ENCODE measurements around the gene SPG7.
A peak's percentile ranks its signal among the peaks of the same experiment; 100 is the strongest.

SPG7 gene

DNA sequence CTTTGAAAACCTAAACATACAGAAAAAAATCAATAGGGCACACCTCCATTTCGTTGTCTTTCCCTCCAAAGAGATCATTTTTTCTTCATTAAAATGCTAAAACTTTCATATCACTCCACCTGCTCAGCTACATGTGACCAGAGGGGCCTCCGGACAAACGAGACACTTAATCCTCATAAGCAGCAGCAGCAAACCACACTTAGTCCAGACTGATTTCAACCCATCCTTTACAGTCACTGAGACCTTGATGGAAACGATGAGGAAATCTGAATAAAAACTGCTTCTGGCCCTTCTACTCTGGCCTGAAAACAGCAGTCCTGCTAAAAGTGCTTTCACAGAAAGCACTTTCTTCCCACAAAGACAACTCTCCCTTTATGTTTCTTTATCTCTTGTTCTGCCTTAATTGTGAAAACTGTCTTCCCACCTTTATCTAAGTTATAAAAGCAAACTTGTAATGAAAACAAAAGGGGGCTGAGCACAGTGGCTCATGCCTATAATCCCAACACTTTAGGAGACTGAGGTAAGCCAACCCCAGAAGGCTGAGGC lies 22.4 kb upstream of the SPG7 start:
- no peak for DNase-seq (ENCODE audit: low spot score)

DNA sequence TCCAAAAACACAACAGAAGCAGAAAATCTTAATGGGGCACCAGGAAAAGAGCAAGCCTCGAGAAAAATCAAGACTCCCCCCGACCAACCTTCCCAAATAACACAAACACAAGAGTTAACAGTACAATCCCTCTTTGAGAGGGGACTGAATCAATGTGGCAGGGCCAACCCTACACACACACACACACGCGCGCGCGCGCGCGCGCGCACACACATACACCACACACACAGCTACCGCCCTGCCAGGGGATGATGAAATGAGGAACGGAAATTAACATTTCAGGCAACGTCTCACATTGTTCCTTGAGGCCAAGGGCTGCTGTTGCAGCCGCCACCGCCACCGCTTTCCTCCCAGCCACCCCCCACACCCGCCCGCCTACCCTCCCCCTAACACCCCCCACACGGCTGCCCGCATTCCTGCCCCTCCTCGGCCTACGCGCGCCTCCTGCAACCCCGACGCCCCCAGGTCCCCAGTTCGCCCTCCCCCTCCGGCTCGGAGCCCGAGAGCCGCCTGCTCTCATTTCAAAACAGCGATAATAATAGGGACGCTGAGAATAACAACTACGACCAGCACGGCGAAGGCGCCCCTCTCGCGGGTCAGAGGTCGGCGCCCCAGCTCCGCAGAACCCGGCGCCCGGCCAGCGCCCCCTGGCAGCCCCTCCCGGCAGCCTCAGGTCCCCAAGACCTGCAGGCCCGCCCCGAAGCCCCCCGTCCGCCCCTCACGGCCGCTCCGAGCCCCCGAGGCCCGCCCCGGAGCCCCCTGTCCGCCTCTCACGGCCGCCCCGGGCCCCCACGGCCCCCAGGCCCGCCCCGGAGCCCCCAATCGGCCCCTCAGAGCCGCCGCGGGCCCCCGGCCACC lies 18.9 kb upstream of the SPG7 start:
- DNase-seq (ENCODE audit: low spot score) = peak; percentile 80

DNA sequence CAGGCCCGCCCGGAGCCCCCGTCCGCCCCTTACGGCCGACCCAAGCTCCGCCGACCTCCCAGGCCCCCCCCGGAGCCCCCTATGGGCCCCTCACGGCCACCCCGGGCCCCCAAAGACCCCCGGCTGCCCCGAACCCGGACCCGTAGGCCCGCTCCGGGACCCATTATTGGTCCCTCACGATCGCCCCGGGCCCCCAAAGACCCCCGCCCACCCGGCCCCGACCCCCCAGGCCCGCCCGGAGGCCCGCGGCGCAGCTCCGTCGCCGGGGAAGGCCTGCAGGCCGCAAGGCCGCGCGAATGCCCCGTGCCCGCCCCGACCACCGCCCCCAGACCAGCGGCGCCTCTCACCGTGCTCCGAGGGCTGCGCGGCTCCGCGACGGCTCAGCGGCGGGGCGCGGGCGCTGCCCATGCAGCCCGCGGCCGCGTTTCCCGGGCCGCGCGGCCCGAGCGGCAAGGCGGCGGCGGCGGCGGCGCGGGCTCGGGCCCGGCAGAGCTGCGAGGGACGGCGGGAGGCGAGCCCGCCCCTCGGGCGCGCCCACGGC lies 18.2 kb upstream of the SPG7 start:
- DNase-seq (ENCODE audit: low spot score) = no peak

DNA sequence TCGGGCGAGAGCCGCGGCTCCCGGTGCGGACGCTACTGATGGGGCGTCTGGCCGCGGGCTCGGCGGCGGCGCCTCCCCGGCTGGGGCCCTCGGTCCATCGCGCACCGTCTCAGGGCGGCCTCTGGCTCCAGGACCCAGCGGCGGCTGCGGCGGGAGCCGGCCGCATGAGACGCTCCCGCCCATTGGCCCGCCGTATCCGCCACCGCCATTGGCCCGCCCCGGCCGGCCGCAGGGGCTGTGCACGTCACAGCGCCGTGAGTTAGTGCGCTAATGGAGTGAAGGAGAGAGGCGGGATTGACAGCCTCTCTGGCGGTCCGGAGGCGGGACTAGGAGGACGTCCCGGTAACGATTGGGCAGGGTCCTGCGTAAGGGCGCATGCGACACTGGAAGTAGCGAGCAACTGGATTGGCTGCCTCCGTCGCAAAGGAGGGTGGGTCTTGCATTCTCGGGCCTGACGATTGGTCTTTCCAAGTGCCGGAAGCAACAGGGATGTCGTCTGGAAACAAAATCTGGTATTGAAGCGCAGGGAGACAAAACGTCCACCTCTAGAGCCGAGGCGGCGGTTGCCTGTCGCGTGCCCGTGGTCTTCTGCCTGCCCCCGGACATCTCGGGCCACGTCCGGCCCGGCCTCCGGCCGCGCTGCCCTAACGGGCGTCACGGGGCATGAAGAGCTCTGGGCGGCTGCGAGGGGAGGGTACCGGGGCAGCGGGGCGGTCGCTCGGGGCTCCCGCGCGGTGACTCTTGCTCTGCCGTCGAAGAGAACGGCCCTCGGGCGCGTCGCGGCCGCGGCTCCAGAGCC lies 17.6 kb upstream of the SPG7 start, which contains the start of gene ANKRD11:
TSS of gene ANKRD11 (minus strand) at position 123 of the 799 bp plus-strand sequence. CDS start 173,542 bp downstream, outside the sequence.
- DNase-seq (ENCODE audit: low spot score) = peak; percentile 100

DNA sequence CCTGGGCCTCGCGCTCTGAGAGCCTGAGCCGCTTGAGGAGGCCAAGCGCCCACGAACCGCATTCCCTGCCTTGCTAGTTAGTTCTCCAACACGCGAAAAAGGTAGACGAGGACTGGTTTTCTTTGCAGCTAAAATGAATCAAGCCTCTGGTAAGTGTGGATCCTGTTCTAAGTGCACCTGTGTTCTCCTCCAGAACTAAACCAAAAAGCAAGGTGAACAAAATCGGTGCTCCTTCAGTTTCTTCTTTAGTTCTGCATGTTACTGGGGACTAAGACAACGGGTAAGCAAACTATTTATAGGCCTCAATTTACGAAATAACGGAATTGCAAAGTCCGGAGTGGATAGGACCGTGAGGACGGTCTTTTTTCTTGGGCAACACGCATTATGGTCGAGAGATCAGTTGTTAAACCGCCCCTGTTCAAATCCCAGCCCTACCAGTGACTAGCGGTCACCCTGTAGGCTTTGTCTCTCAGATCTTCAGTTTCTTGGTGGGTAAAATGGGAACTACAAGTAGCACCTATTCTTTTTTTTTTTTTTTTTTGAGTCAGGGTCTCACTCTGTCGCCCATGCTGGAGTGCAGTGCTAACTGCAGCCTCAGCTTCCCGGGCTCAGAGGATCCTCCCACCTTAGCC lies 16.8 kb upstream of the SPG7 start:
- DNase-seq (ENCODE audit: low spot score) = peak; percentile 55

DNA sequence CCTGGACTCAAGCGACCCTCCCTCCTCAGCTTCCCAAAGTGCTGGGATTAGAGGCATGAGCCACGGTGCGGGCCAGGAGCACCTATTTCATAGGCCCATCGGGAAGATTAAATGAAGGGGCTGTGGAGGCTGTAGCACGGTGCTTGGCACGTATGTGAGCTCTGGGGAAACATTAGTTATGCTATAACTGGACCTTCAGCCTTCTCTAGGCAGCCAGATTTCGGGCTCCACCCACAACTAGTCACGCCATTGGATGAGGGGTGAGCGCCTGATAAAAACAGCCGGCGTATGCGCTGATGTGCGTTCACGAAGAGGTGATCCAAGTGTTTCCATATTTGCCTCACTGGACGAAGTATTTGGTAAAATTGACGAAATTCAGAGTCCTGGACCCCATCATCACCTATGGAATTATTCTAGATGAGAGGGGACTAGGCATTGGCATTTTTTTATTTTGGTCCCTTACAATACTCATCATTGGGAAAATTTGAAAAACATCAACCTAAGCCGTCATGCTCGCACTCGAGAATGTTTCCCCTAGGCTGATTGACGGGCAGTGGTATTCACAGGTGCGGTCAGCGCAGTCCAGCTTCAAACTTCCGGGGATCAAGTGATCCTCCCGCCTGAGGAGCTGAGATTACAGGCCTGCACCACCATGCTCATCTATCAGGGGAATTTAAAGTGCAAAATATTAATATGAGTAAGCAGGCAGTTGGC lies 16.1 kb upstream of the SPG7 start:
- DNase-seq (ENCODE audit: low spot score) = no peak

DNA sequence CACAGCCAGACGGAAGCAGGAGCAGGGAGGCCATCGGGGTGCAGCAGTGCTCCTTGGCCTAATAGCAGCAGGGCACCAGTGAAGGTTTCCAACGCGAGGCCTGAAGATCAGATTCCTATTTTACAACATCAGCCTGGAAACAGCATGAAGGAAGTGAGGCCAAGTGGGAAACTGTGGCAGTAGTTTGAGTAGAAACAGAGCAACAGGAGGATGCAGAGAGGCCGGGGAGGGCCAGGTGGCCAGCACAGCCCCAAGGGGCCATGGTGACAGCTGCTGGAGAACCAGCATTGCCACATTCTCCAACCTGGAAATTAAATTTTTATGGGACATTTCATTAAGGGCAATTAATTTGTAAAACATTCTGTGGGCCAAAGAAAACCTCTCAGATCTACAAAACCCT lies 14.4 kb upstream of the SPG7 start:
- no peak for DNase-seq (ENCODE audit: low spot score)

DNA sequence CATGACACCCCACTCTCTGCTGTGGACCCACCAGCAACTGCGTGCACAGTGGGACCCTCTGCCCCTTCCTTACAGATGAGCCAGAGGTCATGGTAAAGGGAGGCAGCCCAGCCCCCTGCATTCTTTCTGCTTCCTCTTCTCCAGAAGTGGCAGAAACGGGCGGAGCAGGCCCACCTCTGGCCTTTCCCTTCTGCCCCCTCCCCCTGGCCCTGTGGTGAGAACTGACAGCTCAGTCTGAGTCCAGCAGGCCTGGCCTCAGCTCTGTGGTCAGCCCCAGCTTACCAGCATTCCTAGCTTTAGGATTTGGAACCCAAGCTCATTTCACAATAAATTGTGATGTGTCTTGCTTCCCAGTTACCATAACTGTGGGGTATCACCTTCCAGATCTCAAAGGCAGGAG lies 13.1 kb upstream of the SPG7 start:
- no peak for DNase-seq (ENCODE audit: low spot score)

DNA sequence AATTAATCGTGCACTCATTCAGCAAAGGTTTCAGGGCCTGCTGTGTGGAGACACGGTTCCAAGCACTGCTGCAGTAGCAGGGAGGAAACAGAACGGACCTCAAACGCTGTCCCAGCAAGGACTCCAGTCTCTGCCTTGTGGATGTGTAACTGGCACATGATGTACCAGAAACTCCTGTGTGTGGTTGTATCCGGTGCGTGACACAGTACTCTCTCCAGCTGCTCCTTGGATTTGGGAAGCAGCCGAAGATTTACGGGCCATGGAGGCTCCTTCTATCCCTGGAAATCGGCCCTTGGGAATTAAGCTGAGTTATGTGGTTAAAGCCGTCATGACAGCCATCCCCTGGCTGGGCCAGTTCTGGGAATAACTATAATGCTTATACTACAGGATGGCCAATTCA lies 9.4 kb upstream of the SPG7 start:
- DNase-seq (ENCODE audit: low spot score) = no peak

DNA sequence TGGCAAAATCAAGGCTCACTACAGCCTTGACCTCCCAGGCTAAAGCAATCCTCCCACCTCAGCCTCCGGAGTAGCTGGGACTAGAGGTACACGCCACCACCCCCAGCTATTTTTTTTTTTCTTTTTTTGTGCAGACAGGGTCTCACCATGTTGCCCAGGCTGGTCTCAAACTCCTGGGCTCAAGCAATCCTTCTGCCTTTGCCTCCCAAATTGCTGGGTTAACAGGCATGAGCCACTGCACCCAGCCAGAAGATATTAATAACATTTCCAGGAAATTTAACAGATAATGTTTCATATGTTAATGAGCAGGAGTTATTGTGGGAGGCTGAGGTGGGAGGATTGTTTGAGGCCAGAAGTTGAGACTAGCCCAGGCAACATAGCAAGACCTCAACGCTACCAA lies 8.4 kb upstream of the SPG7 start:
- DNase-seq (ENCODE audit: low spot score) = no peak

DNA sequence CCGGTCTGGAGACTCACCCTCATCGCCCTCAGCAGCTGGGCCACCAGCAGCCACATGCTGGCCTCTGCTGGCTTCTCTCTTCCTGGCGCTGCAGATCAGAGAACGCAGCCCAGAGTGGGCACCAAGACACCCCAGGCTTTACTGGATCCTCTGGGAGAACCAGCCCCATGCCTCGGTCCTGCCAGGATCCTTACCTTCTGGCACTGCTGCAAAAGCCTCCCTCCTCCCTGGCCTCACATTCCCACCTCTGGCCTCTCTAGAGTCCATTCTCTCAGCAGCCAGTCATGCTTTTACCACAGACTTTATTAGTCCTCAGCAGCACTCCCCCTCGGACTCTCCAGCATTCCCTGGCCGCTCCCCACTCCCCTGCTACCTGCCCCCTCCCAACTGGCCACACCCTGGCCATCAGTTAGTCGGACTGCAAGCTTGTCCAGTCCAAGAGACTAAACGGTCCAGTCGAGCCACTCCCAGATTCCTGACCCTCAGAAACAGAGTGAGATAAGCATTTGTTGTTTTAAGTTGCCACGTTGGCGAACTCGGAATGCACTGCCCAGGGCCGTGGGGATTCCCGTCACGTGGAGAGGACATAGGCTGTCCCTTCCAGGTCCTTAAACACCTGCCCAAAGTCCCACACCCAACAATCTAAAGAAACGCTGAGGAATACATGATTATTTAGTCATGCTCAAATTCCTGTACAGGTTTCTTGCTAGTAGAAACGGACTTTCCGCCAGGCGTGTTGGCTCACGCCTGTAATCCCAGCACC lies 5.9 kb upstream of the SPG7 start:
- DNase-seq (ENCODE audit: low spot score) = peak; percentile 81

DNA sequence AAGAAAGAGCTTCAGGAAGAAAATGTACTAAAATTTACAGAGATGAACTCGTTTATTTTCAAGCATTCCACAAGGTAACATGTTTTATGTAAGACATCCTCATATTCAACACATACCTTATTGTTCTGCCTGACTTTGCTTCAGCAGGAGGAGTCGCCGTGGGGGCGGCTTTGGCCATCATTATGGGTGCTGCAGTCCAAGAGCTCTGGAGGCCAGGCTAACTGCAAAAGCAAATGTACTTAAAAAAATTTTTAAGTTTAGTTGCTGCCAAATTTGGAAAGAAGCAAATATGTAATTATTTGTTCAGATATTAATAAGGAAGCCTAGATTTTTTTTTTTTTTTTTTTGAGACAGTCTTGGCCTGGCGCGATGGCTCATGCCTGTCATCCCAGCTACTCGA lies 4.1 kb upstream of the SPG7 start:
- DNase-seq (ENCODE audit: low spot score) = no peak

DNA sequence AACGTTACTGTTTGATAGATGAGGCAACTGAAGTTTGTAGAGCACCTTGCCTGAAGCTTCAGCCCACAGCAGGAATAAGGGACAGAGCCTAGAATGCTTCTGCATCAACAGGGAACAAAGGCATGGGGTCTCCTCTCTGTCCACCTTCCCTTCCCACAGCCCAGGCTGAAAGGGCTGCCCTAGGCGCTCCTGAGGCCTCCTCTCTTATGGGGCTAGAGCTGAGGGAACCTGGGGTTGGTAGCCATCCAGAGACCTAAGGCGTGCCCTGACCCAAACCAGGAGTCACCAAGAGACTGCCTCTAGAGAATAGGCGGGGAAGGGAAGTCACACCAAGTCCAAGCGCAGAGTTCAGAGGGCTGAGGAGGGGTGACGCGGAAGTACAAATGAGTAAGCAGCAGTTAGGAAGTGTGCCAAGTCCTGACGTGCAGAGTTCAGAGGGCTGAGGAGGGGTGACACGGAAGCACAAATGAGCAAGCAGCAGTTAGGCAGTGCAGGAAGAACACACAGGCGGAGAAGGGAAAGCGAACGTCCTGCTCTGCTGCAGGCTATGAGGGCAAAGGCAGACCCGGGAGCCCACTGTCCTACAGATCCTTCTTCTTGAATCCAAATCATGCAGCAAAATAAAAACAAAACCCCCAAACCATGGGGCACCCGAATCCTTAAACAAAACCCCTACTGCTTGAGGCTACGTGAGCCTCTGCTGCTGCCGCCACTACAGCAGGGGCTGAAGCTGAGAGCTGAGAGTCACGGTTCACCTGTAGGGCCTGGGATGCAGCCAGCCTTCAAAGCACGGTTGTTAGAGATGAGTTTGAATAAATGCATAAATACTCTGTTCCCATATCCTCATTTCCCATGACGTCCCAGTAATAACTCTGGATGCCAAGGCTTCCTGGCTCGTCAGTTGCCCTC lies 2.7 kb upstream of the SPG7 start:
- peak; percentile 93 for DNase-seq (ENCODE audit: low spot score)

DNA sequence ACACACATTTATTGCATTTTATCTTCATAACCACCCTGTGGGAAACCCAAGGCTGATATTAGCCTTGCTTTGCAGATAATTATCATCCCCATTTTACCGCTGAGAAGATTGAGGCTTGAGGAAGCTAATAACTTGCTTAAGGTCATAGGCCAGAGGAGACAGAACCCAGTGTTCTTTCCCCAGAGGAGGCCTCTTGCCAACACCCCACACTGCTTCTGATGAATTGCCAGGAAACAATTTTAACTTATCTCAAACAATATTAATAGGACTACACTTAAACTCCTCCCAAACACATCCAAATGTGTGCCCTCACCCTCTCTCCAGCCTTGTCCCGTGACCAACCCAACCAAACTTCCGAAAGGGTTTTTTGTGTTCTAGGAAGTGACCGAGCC lies 2.1 kb upstream of the SPG7 start:
- no peak for DNase-seq (ENCODE audit: low spot score)

DNA sequence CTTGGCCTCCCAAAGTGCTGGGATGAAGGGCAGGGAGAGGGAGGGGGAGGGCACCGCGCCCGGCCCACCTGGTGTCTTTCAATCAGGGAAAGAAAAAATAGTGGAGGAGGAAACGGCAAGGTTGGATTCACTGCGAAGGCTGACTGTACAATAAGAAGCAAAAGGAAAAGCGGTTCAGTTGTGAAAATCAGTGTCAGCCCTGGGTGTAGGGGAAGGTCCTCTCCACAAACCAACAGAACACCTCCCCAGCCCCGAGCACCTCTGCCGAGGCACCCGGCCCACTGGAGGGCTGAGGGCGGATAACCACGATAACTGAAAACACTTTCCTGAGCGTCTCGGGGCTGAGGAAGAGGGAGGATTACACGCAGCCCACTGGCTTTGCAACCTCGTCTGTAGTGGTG lies 1.4 kb upstream of the SPG7 start:
- no peak for DNase-seq (ENCODE audit: low spot score)

DNA sequence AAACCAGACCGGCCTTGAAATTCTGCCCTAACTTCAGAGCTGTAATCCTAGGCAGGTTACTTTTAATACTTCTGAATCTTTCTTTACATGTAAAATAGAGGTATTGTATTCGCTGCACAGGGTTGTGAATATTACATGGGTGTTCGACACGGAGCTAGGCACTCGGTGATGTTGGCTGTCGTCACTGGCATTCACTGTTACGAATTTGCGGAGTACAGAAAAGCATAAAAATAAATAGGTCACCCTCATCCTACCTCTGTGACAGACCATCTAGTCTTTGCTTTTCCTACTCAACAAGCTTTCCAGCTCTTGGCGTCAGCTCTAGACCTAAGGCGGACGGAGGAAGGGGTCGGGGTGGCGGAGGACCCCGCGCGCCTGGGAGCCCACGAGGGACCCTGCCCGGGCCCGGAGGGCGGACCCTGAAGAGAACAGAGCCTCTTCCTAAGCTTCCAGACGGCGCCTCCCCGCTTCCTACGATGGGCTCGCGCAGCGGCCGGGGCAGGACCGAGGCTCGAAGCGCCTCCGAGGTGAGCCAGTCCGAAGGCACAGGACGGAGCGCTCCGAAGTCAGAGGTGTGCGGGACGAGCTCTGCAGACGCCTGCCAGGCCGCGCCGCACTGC lies 879 bp upstream of the SPG7 start:
- DNase-seq (ENCODE audit: low spot score) = no peak

DNA sequence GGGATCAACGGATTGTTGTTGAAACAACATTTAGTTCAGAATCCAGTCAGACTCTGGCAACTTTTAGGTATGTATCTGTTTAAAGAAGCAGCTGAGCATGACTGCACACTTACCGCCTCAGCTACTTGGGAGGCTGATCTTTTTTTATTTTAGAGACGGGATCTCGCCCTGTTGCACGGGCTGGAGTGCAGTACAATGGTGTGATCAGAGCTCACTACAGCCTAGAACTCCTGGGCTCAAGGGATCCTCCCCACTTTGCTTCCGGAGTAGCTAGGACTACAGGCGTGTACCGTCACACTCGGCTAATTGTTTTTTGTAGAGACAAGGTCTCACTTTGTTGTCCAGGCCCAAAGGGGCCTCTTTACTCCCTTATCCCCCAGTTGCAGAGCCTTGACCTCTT lies 2.3 kb downstream of the SPG7 start:
- DNase-seq (ENCODE audit: low spot score) = no peak

DNA sequence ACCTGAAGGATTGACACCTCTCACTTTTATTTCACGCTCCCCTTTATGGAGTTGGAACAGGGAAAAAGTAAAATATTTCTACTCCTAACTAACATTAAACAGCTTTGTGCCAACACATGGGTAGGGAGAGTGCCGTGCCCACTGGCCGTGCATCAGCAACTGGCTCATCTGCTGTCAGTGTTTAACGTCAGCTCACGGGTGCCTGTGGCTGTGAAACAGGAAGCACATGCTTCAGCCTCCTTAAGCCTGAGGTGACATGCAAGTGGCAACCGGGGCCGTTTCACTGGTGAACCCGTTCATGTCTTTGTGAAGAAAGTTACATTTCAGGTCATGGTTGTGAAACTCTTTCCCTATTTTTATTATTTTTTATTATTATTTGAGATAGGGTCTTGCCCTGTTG lies 3.2 kb downstream of the SPG7 start:
- DNase-seq (ENCODE audit: low spot score) = no peak

DNA sequence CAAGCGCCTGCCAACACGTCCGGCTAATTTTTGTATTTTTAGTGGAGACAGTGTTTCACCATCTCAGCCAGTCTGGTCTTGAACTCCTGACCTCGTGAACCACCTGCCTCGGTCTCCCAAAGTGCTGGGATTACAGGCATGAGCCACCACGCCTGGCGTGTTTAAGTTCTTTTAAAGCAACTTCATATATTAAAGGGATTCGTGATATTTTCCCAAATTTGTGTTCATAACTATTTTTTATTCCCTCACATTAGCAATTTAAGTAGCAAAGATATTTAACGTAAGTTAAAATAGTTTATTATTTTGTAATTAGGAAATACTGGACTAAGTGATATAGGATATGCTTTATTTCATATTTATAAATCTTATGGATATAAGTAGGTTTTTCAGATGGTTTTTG lies 4.2 kb downstream of the SPG7 start:
- no peak for DNase-seq (ENCODE audit: low spot score)

Data from HuH-7 (cell line).